H1 (cell line): ENCODE measurements around the gene PRKAG1. TPM values are rescaled to one million over a fixed set of nuclear protein-coding genes. Genes with fewer than 3 reads are reported as not detected.

Experiments used
- CTCF ChIA-PET: fragments of 300-600 bp; sonication (Branson Sonifier 250); formaldehyde crosslinking; loops from one replicate; lab custom pipeline; 2021; ENCODE audit not compliant: partially characterized antibody; lab: Charles Lee
- POLR2A ChIA-PET: fragments of 300-600 bp; sonication (Branson Sonifier 250); formaldehyde crosslinking; loops from one replicate; lab custom pipeline; 2021; ENCODE audit warnings: inconsistent platforms; ENCODE audit not compliant: partially characterized antibody; lab: Charles Lee
- DNase-seq, 2 experiments: peaks; one replicate each; pipeline versions ENCODE4 v3.0.0 to v3.0.0-alpha.2; 2010 to 2022; ENCODE audit warnings: low spot score in 2 of 2, low read depth in 1 of 2, mixed read lengths in 1 of 2
- FAIRE-seq: peaks from 2 replicates; lab custom pipeline; 2011; peaks lifted over from hg19 to GRCh38; lab: Jason Lieb, UNC
- H2AFZ ChIP-seq: 2 replicates; pipeline ENCODE4 v1.8.1; 2012; ENCODE audit warnings: low read length, inconsistent platforms
- H2AK5ac ChIP-seq: 2 replicates; pipeline ENCODE4 v1.6.1; 2013; ENCODE audit warnings: low read depth, low read length
- H2BK120ac ChIP-seq: replicated peaks from 2 replicates; pipeline ENCODE3; 2013; ENCODE audit warnings: low read depth, low read length, inconsistent platforms
- H2BK12ac ChIP-seq: 2 replicates; pipeline ENCODE4 v1.6.1; 2013; ENCODE audit warnings: low read depth, low read length
- H2BK15ac ChIP-seq: 2 replicates; pipeline ENCODE4 v1.6.1; 2013; ENCODE audit warnings: low read length
- H2BK20ac ChIP-seq: 2 replicates; pipeline ENCODE4 v1.6.1; 2013; ENCODE audit warnings: low read length
- H2BK5ac ChIP-seq: 2 replicates; pipeline ENCODE4 v1.6.1; 2013; ENCODE audit warnings: low read depth, low read length
- H3K14ac ChIP-seq: 2 replicates; pipeline ENCODE4 v1.6.1; 2013; ENCODE audit warnings: inconsistent platforms; ENCODE audit not compliant: insufficient read length
- H3K18ac ChIP-seq: 2 replicates; pipeline ENCODE4 v1.6.1; 2013; ENCODE audit warnings: low read length; ENCODE audit errors: extremely low read depth
- H3K23ac ChIP-seq: 2 replicates; pipeline ENCODE4 v1.6.1; 2013; ENCODE audit warnings: inconsistent platforms; ENCODE audit not compliant: insufficient read length
- H3K23me2 ChIP-seq: 2 replicates; pipeline ENCODE4 v1.6.1; 2013; ENCODE audit warnings: low read depth, low read length
- H3K27ac ChIP-seq: 2 replicates; pipeline ENCODE4 v1.6.1; 2011; ENCODE audit warnings: low read depth, low read length, inconsistent platforms
- H3K27me3 ChIP-seq, 4 experiments: replicated peaks in 1 of 4; 1 replicate in 1 of 4; 2 replicates in 3 of 4; pipeline versions ENCODE4 v1.6.1 to v1.8.1; 2011 to 2013; ENCODE audit warnings: low read length in 3 of 4, mild to moderate bottlenecking in 3 of 4, inconsistent platforms in 2 of 4, mixed read lengths in 2 of 4, moderate library complexity in 1 of 4; ENCODE audit not compliant: control insufficient read depth in 3 of 4, insufficient read depth in 3 of 4; ENCODE audit errors: extremely low read depth in 1 of 4
- H3K36me3 ChIP-seq, 4 experiments: 2 replicates each; pipeline versions ENCODE4 v1.6.1 to v1.8.1; 2011 to 2013; ENCODE audit warnings: mild to moderate bottlenecking in 4 of 4, low read length in 3 of 4, moderate library complexity in 2 of 4, control low read depth in 1 of 4, inconsistent platforms in 1 of 4; ENCODE audit not compliant: insufficient read depth in 4 of 4, control insufficient read depth in 2 of 4
- H3K4ac ChIP-seq: replicated peaks from 2 replicates; pipeline ENCODE3; 2013; ENCODE audit warnings: low read length, low read depth, mixed read lengths, inconsistent platforms; ENCODE audit not compliant: insufficient read length
- H3K4me1 ChIP-seq, 4 experiments: replicated peaks in 1 of 4; 1 replicate in 1 of 4; 2 replicates in 3 of 4; pipeline versions ENCODE4 v1.6.1 to v1.8.1; 2011 to 2013; ENCODE audit warnings: low read length in 3 of 4, inconsistent platforms in 2 of 4, mixed read lengths in 1 of 4; ENCODE audit not compliant: insufficient read depth in 4 of 4, control insufficient read depth in 3 of 4
- H3K4me2 ChIP-seq, 2 experiments: 2 replicates each; pipeline versions ENCODE4 v1.6.1 to v1.8.1; 2011 to 2013; ENCODE audit warnings: low read depth in 2 of 2, low read length in 2 of 2, control low read depth in 1 of 2, inconsistent platforms in 1 of 2, mild to moderate bottlenecking in 1 of 2; ENCODE audit not compliant: insufficient read depth in 1 of 2
- H3K4me3 ChIP-seq, 4 experiments: fragments of 200-600, 300-600 bp in 1 of 4; sonication (generic), shearing (Covaris generic), sonication (Bioruptor Twin) in 1 of 4; 2 replicates each; pipeline versions ENCODE4 v1.5.1 to v1.8.1; 2011 to 2016; ENCODE audit warnings: low read length in 4 of 4, low read depth in 3 of 4, control low read depth in 2 of 4, inconsistent platforms in 2 of 4, mild to moderate bottlenecking in 2 of 4, mixed read lengths in 1 of 4, moderate library complexity in 1 of 4; ENCODE audit not compliant: insufficient read depth in 2 of 4; ENCODE audit errors: extremely low read depth in 1 of 4
- H3K56ac ChIP-seq: replicated peaks from 2 replicates; pipeline ENCODE3; 2013; ENCODE audit warnings: low read depth, mild to moderate bottlenecking, mixed read lengths, low read length, inconsistent platforms; ENCODE audit not compliant: insufficient read length
- H3K79me1 ChIP-seq: 2 replicates; pipeline ENCODE4 v1.6.1; 2013; ENCODE audit warnings: low read depth, low read length, control low read depth
- H3K79me2 ChIP-seq, 2 experiments: 2 replicates each; pipeline versions ENCODE4 v1.6.1 to v1.8.1; 2012 to 2013; ENCODE audit warnings: low read length in 2 of 2, mild to moderate bottlenecking in 2 of 2, inconsistent platforms in 1 of 2; ENCODE audit not compliant: insufficient read depth in 2 of 2, control insufficient read depth in 1 of 2
- H3K9ac ChIP-seq, 4 experiments: replicated peaks in 1 of 4; 1 replicate in 1 of 4; 2 replicates in 3 of 4; pipeline versions ENCODE4 v1.6.1 to v1.8.1; 2011 to 2013; ENCODE audit warnings: low read depth in 3 of 4, low read length in 3 of 4, control low read depth in 2 of 4, mild to moderate bottlenecking in 2 of 4, moderate library complexity in 2 of 4, inconsistent platforms in 1 of 4; ENCODE audit errors: extremely low read depth in 1 of 4
- H3K9me3 ChIP-seq, 2 experiments: 2 replicates each; pipeline versions ENCODE4 v1.6.1 to v1.8.1; 2012 to 2013; ENCODE audit warnings: mild to moderate bottlenecking in 2 of 2, moderate library complexity in 2 of 2, control low read depth in 1 of 2, inconsistent platforms in 1 of 2, low read depth in 1 of 2, low read length in 1 of 2, mixed read lengths in 1 of 2; ENCODE audit not compliant: insufficient read depth in 2 of 2
- H4K20me1 ChIP-seq, 2 experiments: replicated peaks in 1 of 2; 2 replicates each; pipeline versions ENCODE3 to v1.8.1; 2011 to 2013; ENCODE audit warnings: inconsistent platforms in 2 of 2, low read length in 2 of 2, mild to moderate bottlenecking in 1 of 2; ENCODE audit not compliant: insufficient read depth in 2 of 2, control insufficient read depth in 1 of 2
- H4K5ac ChIP-seq: 2 replicates; pipeline ENCODE4 v1.6.1; 2013; ENCODE audit warnings: low read length, low read depth, mixed read lengths, inconsistent platforms; ENCODE audit not compliant: insufficient read length
- H4K8ac ChIP-seq: 2 replicates; pipeline ENCODE4 v1.8.0; 2013; ENCODE audit warnings: mild to moderate bottlenecking, moderate library complexity, low read length, inconsistent platforms; ENCODE audit not compliant: insufficient read depth; ENCODE audit errors: extremely low read depth
- H4K91ac ChIP-seq: replicated peaks from 2 replicates; pipeline ENCODE3; 2013; ENCODE audit warnings: low read length, mixed read lengths, inconsistent platforms; ENCODE audit not compliant: insufficient read length
- ASH2L ChIP-seq: fragments of 200-600, 300-600 bp; sonication (generic); IDR thresholded peaks from one replicate; pipeline ENCODE4 v1.7.1; 2017; ENCODE audit warnings: low read length
- ATF2 ChIP-seq: IDR thresholded peaks from 2 replicates; pipeline ENCODE4 v1.6.1; 2012; ENCODE audit warnings: low read length, inconsistent platforms
- BACH1 ChIP-seq: IDR thresholded peaks from 2 replicates; pipeline ENCODE4 v1.6.1; 2012; ENCODE audit warnings: low read length, improper control_type of control experiment
- CTCF ChIP-seq, 3 experiments: IDR thresholded peaks; 1 replicate in 2 of 3; 2 replicates in 1 of 3; pipeline versions ENCODE4 v1.5.1 to v1.6.1; 2011; ENCODE audit warnings: low read length in 3 of 3, mild to moderate bottlenecking in 3 of 3, inconsistent platforms in 2 of 3, low read depth in 1 of 3, moderate library complexity in 1 of 3; ENCODE audit not compliant: insufficient read depth in 1 of 3; ENCODE audit errors: control extremely low read depth in 1 of 3
- RAD21 ChIP-seq, 2 experiments: IDR thresholded peaks in 1 of 2; conservative IDR thresholded peaks in 1 of 2; 2 replicates each; pipeline ENCODE4 v1.6.1; 2011; ENCODE audit warnings: low read depth in 2 of 2, low read length in 2 of 2, improper control_type of control experiment in 1 of 2, inconsistent platforms in 1 of 2, mild to moderate bottlenecking in 1 of 2, moderate library complexity in 1 of 2
- RFX5 ChIP-seq: IDR thresholded peaks from 2 replicates; pipeline ENCODE4 v1.6.1; 2011; ENCODE audit warnings: low read depth, low read length, improper control_type of control experiment, borderline replicate concordance
- YY1 ChIP-seq: IDR thresholded peaks from 2 replicates; pipeline ENCODE4 v1.6.1; 2011; ENCODE audit warnings: low read depth, mild to moderate bottlenecking, low read length
- WGBS, 2 experiments: shearing (Covaris generic) in 1 of 2; methylation state at CpG; one replicate each; pipeline versions ENCODE4 v1.1.6 to v1.1.7; 2013 to 2015; ENCODE audit warnings: low lambda C conversion rate in 2 of 2, mixed read lengths in 2 of 2, inconsistent platforms in 1 of 2, low coverage in 1 of 2, missing lambda C conversion rate in 1 of 2; ENCODE audit not compliant: insufficient replicate concordance in 2 of 2, insufficient coverage in 1 of 2, insufficient read length in 1 of 2; ENCODE audit errors: extremely low coverage in 1 of 2, missing lambda C conversion rate in 1 of 2; 5-methylcytosine and 5-hydroxymethylcytosine counted together
- polyA plus RNA-seq, 7 experiments: library from polyadenylated mRNA; depleted of rRNA in 3 of 7; stranded (reverse) in 5 of 7; unstranded in 2 of 7; fragments of >200 nt in 5 of 7; fragments of 200-250 nt in 2 of 7; gene quantifications; 1 replicate in 5 of 7; 2 replicates in 1 of 7; 4 replicates in 1 of 7; pipeline versions ENCODE4 v1.2.1 to v1.2.3, GENCODE V29; 2011 to 2013; ENCODE audit warnings: missing spikeins in 2 of 7, mixed read lengths in 2 of 7
- total RNA-seq: library from RNA; stranded (reverse); fragmentation: NEBNext Ultra II Directional; extraction: Animal tissue kit (Norgen Biotek cat#: 25700); gene quantifications from 2 replicates; pipeline ENCODE4 v1.2.1, GENCODE V29; 2021

PRKAG1 gene
- total and polyA plus RNA-seq, 2 of the 8 experiments (the other 6 are each of a cell fraction or from before 2014, with no cell fraction given), result 38.6 to 57.5 TPM

GRCh38 chr12:49025463-49025862 lies 6.9 kb upstream of the PRKAG1 start:
- Histone ChIP-seq H2BK12ac (no peak overlapping the region), H2BK15ac (no peak overlapping the region), H3K9ac (no peak overlapping the region), H3K27me3 (no peaks in the 10 kb centered on the region), H3K4me1 (no peaks in the 10 kb centered on the region), H3K79me2 (no peaks in the 10 kb centered on the region), H4K91ac (no peak overlapping the region), H3K23ac (no peak overlapping the region), H3K14ac (no peak overlapping the region), H2BK20ac (no peak overlapping the region), H3K36me3 (peaks cover 35 to 83% (median 67%) of the 10 kb centered on the region in 4 experiments; a peak in 7 of 8 replicates), H3K27ac (no peak overlapping the region), H3K9me3 (no peaks in the 10 kb centered on the region), H3K79me1 (no peaks in the 10 kb centered on the region; the same call in 1 of the 2 replicates), H4K8ac (no peak overlapping the region), H3K4me3 (no peak overlapping the region), H2AK5ac (no peak overlapping the region), H4K20me1 (peaks cover 6 to 8% of the 10 kb centered on the region in 2 experiments), H3K23me2 (no peaks in the 10 kb centered on the region), H3K4ac (no peak overlapping the region), H2BK5ac (no peak overlapping the region), H3K18ac (no peak overlapping the region), H2BK120ac (no peak overlapping the region), H3K4me2 (no peak overlapping the region), H2AFZ (no peak overlapping the region), H4K5ac (no peak overlapping the region), H3K56ac (no peak overlapping the region)
- POLR2A ChIA-PET, result interaction anchor here (0.6 to 22.2 kb wide), 2 partner anchors 10 to 15 kb away, joined by 3 to 339 read pairs; no protein-coding TSS in a partner anchor
- WGBS, 2 experiments, result 92% methylated on average over 4 of the region's 4 CpGs; no CpG with 5 or more reads in 1 of the 2 experiments
- DNase-seq (no peak), FAIRE-seq (no peak)
- TF ChIP-seq ATF2 (no peak), RFX5 (no peak), RAD21 (IDR thresholded peaks at IDR 0.05 in 1 of 2, conservative IDR thresholded peaks at IDR 0.05 in 1 of 2; ENCODE audit: low read depth in 2 of 2, low read length in 2 of 2) (no peak), YY1 (no peak), ASH2L (no peak), CTCF (IDR thresholded peaks at IDR 0.05; ENCODE audit: control extremely low read depth in 1 of 3, insufficient read depth in 1 of 3, low read depth in 1 of 3, low read length in 3 of 3) (no peak), BACH1 (no peak)
- CTCF ChIA-PET, result interaction anchor here (0.9 to 4.9 kb wide), 5 partner anchors 10 to 29 kb away, joined by 3 to 43 read pairs (median 3); no protein-coding TSS in a partner anchor
